GM23338 (cell line): ENCODE measurements around the gene MRPS27. TPM values are rescaled to one million over a fixed set of nuclear protein-coding genes. Genes with fewer than 3 reads are reported as not detected.
A peak's percentile ranks its signal among the peaks of the same experiment; 100 is the strongest.

Experiments used
- ATAC-seq: fragments of 200-7000 bp; cut with Tn5 transposase; 3 replicates; pipeline ENCODE4 v1.9.1; 2020
- DNase-seq: peaks from one replicate; pipeline ENCODE4 v3.0.0-alpha.2; 2015; ENCODE audit warnings: low spot score
- H2AFZ ChIP-seq: fragments of 200-600 bp; sonication (generic); 2 replicates; pipeline ENCODE4 v1.8.0; 2016; ENCODE audit warnings: antibody characterized with exemption, mild to moderate bottlenecking, moderate library complexity
- H3F3A ChIP-seq: fragments of 200-600 bp; sonication (generic); replicated peaks from 2 replicates; pipeline ENCODE4 v1.8.0; 2017; ENCODE audit warnings: antibody characterized with exemption, mixed run types, low read depth
- H3K27ac ChIP-seq: fragments of 200-600 bp; sonication (generic); 2 replicates; pipeline ENCODE4 v1.6.1; 2016; ENCODE audit warnings: low read depth
- H3K27me3 ChIP-seq: fragments of 200-600 bp; sonication (generic); 2 replicates; pipeline ENCODE4 v1.8.0; 2016; ENCODE audit warnings: mild to moderate bottlenecking, mixed run types, moderate library complexity; ENCODE audit not compliant: insufficient read depth
- H3K36me3 ChIP-seq: fragments of 200-600 bp; sonication (generic); 2 replicates; pipeline ENCODE4 v1.8.0; 2016; ENCODE audit warnings: mild to moderate bottlenecking; ENCODE audit not compliant: insufficient read depth
- H3K4me1 ChIP-seq: fragments of 200-600 bp; sonication (generic); 2 replicates; pipeline ENCODE4 v1.8.0; 2016; ENCODE audit warnings: mild to moderate bottlenecking, moderate library complexity; ENCODE audit not compliant: insufficient read depth
- H3K4me2 ChIP-seq: fragments of 200-600 bp; sonication (generic); 2 replicates; pipeline ENCODE4 v1.7.1; 2017; ENCODE audit warnings: mixed run types
- H3K4me3 ChIP-seq: fragments of 200-600 bp; sonication (generic); 2 replicates; pipeline ENCODE4 v1.6.1; 2016; ENCODE audit warnings: mixed run types
- H3K79me2 ChIP-seq: fragments of 200-600 bp; sonication (generic); replicated peaks from 2 replicates; pipeline ENCODE4 v1.8.0; 2017; ENCODE audit warnings: mild to moderate bottlenecking; ENCODE audit not compliant: insufficient read depth
- H3K9me2 ChIP-seq: fragments of 200-600 bp; sonication (generic); 2 replicates; pipeline ENCODE4 v1.8.0; 2017; ENCODE audit not compliant: insufficient read depth
- H4K20me1 ChIP-seq: fragments of 200-600 bp; sonication (generic); replicated peaks from 2 replicates; pipeline ENCODE4 v1.8.0; 2017; ENCODE audit warnings: mild to moderate bottlenecking; ENCODE audit not compliant: insufficient read depth
- H3K27ac Mint-ChIP-seq: 2 replicates; pipeline ENCODE4 v1.8.0; 2020; ENCODE audit warnings: inconsistent platforms, mild to moderate bottlenecking, moderate library complexity, mixed read lengths
- H3K27me3 Mint-ChIP-seq: 3 replicates; pipeline ENCODE4 v1.8.0; 2022; ENCODE audit warnings: low read depth, mild to moderate bottlenecking, moderate library complexity, mixed read lengths, inconsistent platforms; ENCODE audit not compliant: insufficient read depth, poor library complexity
- H3K36me3 Mint-ChIP-seq: 3 replicates; pipeline ENCODE4 v1.8.0; 2021; ENCODE audit warnings: low read depth, mild to moderate bottlenecking, inconsistent platforms, moderate library complexity, mixed read lengths
- H3K4me1 Mint-ChIP-seq: 3 replicates; pipeline ENCODE4 v1.8.0; 2020; ENCODE audit warnings: mild to moderate bottlenecking, inconsistent platforms, mixed read lengths
- H3K4me3 Mint-ChIP-seq: 3 replicates; pipeline ENCODE4 v1.8.0; 2021; ENCODE audit warnings: moderate library complexity, mild to moderate bottlenecking, inconsistent platforms, mixed read lengths
- H3K9me3 Mint-ChIP-seq: 3 replicates; pipeline ENCODE4 v1.8.0; 2020; ENCODE audit warnings: moderate library complexity, mild to moderate bottlenecking, inconsistent platforms, mixed read lengths
- ETS1 ChIP-seq: IDR thresholded peaks from 2 replicates; pipeline ENCODE4 v1.6.1; 2016; ENCODE audit warnings: antibody characterized with exemption
- EZH2 ChIP-seq: fragments of 200-600 bp; sonication (generic); IDR thresholded peaks from one replicate; pipeline ENCODE4 v1.8.0; 2017; ENCODE audit warnings: antibody characterized with exemption, mild to moderate bottlenecking, low read depth; ENCODE audit not compliant: unreplicated experiment
- EZH2phosphoT487 ChIP-seq: fragments of 200-600 bp; sonication (generic); IDR thresholded peaks from one replicate; pipeline ENCODE4 v1.8.1; 2018; ENCODE audit warnings: antibody characterized with exemption; ENCODE audit not compliant: unreplicated experiment
- NANOG ChIP-seq: IDR thresholded peaks from 2 replicates; pipeline ENCODE4 v1.6.1; 2016; ENCODE audit warnings: antibody characterized with exemption, borderline replicate concordance
- POLR2AphosphoS5 ChIP-seq: IDR thresholded peaks from 2 replicates; pipeline ENCODE4 v1.6.1; 2016; ENCODE audit warnings: antibody characterized with exemption, low read depth
- ZNF114 ChIP-seq: fragments of 250-450 bp; sonication (Bioruptor Pico); IDR thresholded peaks from 2 replicates; pipeline ENCODE4 v1.5.0; 2020; ENCODE audit warnings: mild to moderate bottlenecking, moderate library complexity
- ZNF462 ChIP-seq: fragments of 250-450 bp; sonication (Bioruptor Pico); IDR thresholded peaks from 2 replicates; pipeline ENCODE4 v1.5.0; 2020; ENCODE audit warnings: mild to moderate bottlenecking, moderate library complexity
- polyA plus RNA-seq: library from polyadenylated mRNA; unstranded; fragments of >200 nt; fragmentation: Nextera tagmentation; extraction: Ambion mirVana; gene quantifications from 2 replicates; pipeline ENCODE4 v1.2.1, GENCODE V29; 2016
- total RNA-seq: library from RNA; depleted of rRNA; stranded (reverse); fragments of >200 nt; shearing (Covaris generic); gene quantifications from 2 replicates; pipeline ENCODE4 v1.2.3, GENCODE V29; 2014

MRPS27 gene
- total and polyA plus RNA-seq, 2 experiments from 2014 or later = 53.2 to 141 TPM

- Histone ChIP-seq H4K20me1 (no peaks in the 10 kb centered on the region), H3K27me3 (no peaks in the 10 kb centered on the region), H3K4me1 (peaks cover 41% of the 10 kb centered on the region), H3K36me3 (peaks cover 7% of the 10 kb centered on the region; the same call in 1 of the 2 replicates), H3K4me3 (no peak overlapping the region), H3K4me2 (peak overlapping the region; percentile 10), H3K9me2 (no peaks in the 10 kb centered on the region), H3F3A (no peaks in the 10 kb centered on the region), H3K79me2 (no peaks in the 10 kb centered on the region), H3K27ac (peak overlapping the region; percentile 75; the same call in 1 of the 2 replicates), H2AFZ (no peak overlapping the region)
- Mint-ChIP-seq H3K27me3 (peaks cover 3% of the 10 kb centered on the region), H3K4me1 (peaks cover 58% of the 10 kb centered on the region), H3K36me3 (peaks cover 27% of the 10 kb centered on the region; the same call in 2 of the 3 replicates), H3K9me3 (no peaks in the 10 kb centered on the region), H3K4me3 (0 out of 3 replicates have a peak overlapping the region, but pooled peaks have one; percentile 6), H3K27ac (peak overlapping the region; percentile 96)
- DNase-seq = peak; percentile 43
- no peak for TF ChIP-seq ETS1
- no peak for TF ChIP-seq EZH2phosphoT487
- no peak for TF ChIP-seq ZNF114 (CRISPR knock-in tag)
- TF ChIP-seq POLR2AphosphoS5 = no peak
- TF ChIP-seq EZH2 = no peak
- TF ChIP-seq ZNF462 (CRISPR knock-in tag) = no peak
- no peak for TF ChIP-seq NANOG
- no peak for ATAC-seq
Observed at GRCh38 chr5:72234265-72234700, 85.8 kb downstream of the MRPS27 start.
